CD4-positive, alpha-beta T cell treated with Interleukin-17A for 4 hours (primary cell): Measurements from ENCODE around the gene MDM4.

ENCODE experiments used
- DNase-seq: peaks from one replicate; pipeline ENCODE4 v3.0.0-alpha.2; 2020; ENCODE audit warnings: mixed read lengths

Gene MDM4

GRCh38 chr1:204493145-204493983 lies 22.8 kb upstream of the MDM4 start:
- DNase-seq: peak; percentile 48

DNA sequence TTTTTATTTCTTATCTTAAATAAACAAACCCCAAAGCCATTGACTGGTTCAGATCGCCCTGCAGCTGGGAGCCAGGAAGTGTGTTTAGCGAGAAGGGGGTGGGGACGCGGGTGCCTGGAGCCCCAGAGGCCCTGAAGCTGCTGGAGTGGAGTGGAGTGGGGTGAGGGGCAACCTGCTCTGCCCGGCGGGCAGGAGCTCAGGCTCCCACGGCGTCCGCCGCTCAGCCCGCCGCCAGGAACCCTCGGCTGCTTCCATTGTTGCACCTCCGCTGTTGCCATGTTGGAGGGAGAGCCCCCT lies 22.3 kb upstream of the MDM4 start:
- DNase-seq: peak; percentile 68

- peak; percentile 74 for DNase-seq
Measured at GRCh38 chr1:204494281-204495077, 21.7 kb upstream of the MDM4 start, which contains the start of gene PIK3C2B. Gene PIK3C2B (minus strand): TSS chr1:204494805. CDS start chr1:204469802, 25,003 bp downstream.

- no peak for DNase-seq
Measured at GRCh38 chr1:204495078-204495753, 21.0 kb upstream of the MDM4 start.

DNA sequence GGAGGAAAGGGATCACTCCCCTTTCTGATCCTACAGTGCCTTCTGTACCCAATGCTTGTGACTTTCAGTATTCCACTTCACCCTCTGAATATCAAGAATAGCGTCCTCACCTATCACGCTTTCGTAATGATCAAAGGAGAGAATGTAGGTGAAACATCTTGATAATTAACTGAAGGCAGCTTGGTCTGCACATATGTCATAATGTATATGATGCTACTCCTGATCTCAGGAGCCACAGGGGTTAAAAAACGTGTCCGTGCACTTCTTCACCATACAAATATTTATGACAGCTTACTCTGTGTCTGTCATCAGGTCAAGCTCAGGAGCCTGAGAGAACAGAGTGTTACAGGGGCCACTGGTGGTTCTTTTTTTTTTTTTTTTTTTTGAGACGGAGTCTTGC lies 20.4 kb upstream of the MDM4 start:
- DNase-seq: no peak

DNA sequence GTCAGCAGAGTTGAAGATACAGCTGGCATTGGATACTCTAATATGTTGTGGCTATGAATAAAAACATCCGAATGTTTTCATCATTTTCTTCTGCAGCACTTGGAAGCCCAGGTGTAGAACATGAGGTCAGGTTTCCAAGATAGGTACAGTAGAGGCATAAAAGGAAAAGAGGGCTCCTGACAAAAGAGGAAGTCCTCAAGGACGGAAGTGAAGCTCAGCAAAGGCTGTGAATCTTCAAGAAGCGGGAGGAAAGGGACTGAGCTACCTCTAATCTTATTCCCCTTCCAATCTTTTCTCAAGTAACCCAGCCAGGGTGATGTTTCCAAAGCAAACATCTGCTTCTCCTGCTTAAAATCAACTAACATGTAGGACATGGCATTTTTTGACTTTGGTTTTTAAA lies 17.2 kb upstream of the MDM4 start:
- no peak for DNase-seq

- no peak for DNase-seq
Measured at GRCh38 chr1:204499511-204500468, 16.4 kb upstream of the MDM4 start.

GRCh38 chr1:204502241-204502640 lies 14.0 kb upstream of the MDM4 start:
- no peak for DNase-seq

DNA sequence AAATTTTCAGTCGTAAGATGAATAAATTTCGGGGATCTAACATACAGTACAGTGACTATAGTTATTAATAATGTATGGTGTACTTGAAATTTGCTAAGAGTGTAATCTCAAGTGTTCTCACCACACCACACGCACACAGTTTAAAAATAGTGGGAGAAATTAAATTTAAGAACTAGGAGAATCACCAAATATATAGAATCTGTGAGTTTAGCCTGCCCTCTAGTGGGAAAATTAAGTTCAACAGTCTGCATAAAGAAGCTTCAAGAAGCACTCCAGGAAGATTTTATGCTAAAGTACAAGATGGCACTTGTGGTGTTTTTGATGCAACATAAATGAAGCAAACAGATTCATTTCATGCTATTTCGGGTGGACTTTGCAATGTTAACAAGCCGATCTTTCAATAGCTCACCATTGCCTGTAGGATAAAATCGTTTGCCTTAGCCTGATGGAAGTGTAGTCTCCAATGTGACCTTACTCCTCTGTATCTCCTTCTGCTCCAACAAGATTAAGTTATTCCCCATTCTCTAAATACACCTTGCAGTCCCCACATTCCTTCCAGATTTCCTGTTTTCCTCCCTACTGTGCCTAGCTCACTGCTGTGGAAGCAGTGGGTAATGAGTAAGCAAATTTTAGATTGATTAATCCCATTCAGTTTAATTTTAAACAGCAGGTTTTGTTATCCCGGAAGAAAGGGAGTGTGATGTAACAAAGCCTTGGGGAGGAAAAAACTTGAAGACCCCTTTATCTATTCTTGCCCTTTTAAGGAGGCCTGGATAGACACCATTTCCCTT lies 12.9 kb upstream of the MDM4 start:
- peak; percentile 41 for DNase-seq

- DNase-seq: no peak
Measured at GRCh38 chr1:204503913-204504519, 12.2 kb upstream of the MDM4 start.

GRCh38 chr1:204505674-204506200 lies 10.5 kb upstream of the MDM4 start:
- DNase-seq: no peak

GRCh38 chr1:204506201-204506968 lies 9.8 kb upstream of the MDM4 start:
- DNase-seq: peak; percentile 77

DNA sequence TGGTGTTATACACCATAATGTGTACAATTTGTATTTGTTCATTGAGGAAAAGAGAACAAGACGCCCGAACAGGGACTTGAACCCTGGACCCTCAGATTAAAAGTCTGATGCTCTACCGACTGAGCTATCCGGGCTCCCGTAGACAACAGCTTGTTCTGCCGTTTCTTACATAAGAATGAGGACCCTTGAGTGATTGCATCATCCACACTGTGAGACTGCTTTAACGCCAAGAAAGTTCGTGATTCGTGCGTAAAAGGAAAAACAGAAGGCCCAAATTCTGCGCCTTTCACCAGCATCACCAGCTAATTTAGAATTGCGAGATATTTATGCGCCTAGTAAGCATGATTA lies 9.3 kb upstream of the MDM4 start:
- peak; percentile 83 for DNase-seq

- peak; percentile 20 for DNase-seq
Measured at GRCh38 chr1:204507317-204508105, 8.7 kb upstream of the MDM4 start.

DNA sequence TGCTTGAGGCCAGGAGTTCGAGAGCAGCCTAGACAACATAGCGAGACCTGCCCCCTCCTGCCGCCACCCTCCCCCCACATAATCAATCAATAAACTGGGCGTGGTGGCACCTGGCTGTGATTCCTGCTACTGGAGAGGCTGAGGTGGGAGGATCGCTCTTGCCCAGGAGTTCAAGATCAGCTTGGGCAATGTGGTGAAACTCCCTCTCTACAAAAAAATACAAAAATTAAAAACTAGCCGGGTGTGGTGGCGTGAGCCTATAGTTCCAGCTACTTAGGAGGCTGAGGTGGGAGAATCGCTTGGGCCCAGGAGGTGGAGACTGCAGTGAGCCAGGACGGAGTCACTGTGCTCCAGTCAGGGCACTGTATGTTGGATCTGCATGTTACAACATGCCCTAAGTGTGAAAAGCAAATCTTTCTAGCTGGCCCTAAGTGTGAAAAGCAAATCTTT lies 7.0 kb upstream of the MDM4 start:
- DNase-seq: no peak

GRCh38 chr1:204511366-204511765 lies 4.8 kb upstream of the MDM4 start:
- no peak for DNase-seq

- DNase-seq: peak; percentile 63
Measured at GRCh38 chr1:204513117-204513716, 3.0 kb upstream of the MDM4 start.

DNA sequence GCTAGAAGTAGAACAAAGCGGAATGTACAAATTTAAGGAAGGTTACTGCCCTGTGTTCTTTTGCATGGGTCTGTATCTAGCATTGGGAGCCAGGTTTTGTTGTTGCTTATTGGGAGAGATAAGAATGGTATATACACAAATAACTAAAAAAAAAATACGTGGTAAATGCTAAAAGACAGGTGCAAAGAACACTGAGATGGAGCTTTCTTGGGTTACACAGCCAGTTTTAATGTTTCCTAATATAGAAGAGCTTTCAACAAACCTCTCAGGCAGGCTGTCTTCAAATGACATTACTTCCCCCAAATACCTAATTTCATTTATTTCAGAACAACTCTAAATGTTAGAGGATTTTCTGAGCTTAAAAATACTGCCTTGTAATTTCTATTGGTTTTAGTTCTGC lies 1.4 kb upstream of the MDM4 start:
- no peak for DNase-seq

GRCh38 chr1:204517382-204517781 lies 1.2 kb downstream of the MDM4 start:
- DNase-seq: peak; percentile 31
